ENCODE measurements around the gene GALNT18. TPM values are rescaled to one million over a fixed set of nuclear protein-coding genes. Genes with fewer than 3 reads are reported as not detected.

The GALNT18 gene
- total and polyA plus RNA-seq, 4 donors, result 9.8 to 20.1 (median 12.8) TPM

GRCh38 chr11:11409901-11410300, 211.9 kb downstream of the GALNT18 start:
- Histone ChIP-seq H3K9me3 (ENCODE audit: control insufficient read depth, insufficient read depth, low read length) (no peaks in the 10 kb centered on the region), H3K36me3 (ENCODE audit: control insufficient read depth, insufficient read depth, low read length) (no peaks in the 10 kb centered on the region), H3K4me1 (ENCODE audit: control insufficient read depth, insufficient read depth, low read length) (peaks cover 27% of the 10 kb centered on the region), H3K27ac (ENCODE audit: low read depth, low read length) (no peak overlapping the region), H3K27me3 (ENCODE audit: control insufficient read depth, insufficient read depth, low read length) (peaks cover 2% of the 10 kb centered on the region), H3K4me3 (ENCODE audit: low read depth, low read length) (no peak overlapping the region)
- 100% methylated on average over 1 of the region's 3 CpGs for WGBS (ENCODE audit: insufficient coverage)
- DNase-seq (ENCODE audit: low read depth in 4 of 6, low spot score in 6 of 6), result no peak

- DNase-seq (ENCODE audit: low read depth in 4 of 6, low spot score in 6 of 6), result no peak
- H3K27me3 ChIP-seq (ENCODE audit: control insufficient read depth, insufficient read depth, low read length), result peaks cover 2% of the 10 kb centered on the region
- no peak overlapping the region for H3K27ac ChIP-seq (ENCODE audit: low read depth, low read length)
- H3K9me3 ChIP-seq (ENCODE audit: control insufficient read depth, insufficient read depth, low read length), result no peaks in the 10 kb centered on the region
- peaks cover 32% of the 10 kb centered on the region for H3K4me1 ChIP-seq (ENCODE audit: control insufficient read depth, insufficient read depth, low read length)
- WGBS (ENCODE audit: insufficient coverage), result 92% methylated on average over 6 of the region's 6 CpGs
- H3K36me3 ChIP-seq (ENCODE audit: control insufficient read depth, insufficient read depth, low read length), result no peaks in the 10 kb centered on the region
- no peak overlapping the region for H3K4me3 ChIP-seq (ENCODE audit: low read depth, low read length)
These were observed 212.6 kb downstream of the GALNT18 start for GRCh38 chr11:11409224-11409623.

- Histone ChIP-seq H3K4me3 (ENCODE audit: low read depth, low read length) (no peak overlapping the region), H3K9me3 (ENCODE audit: control insufficient read depth, insufficient read depth, low read length) (no peaks in the 10 kb centered on the region), H3K36me3 (ENCODE audit: control insufficient read depth, insufficient read depth, low read length) (no peaks in the 10 kb centered on the region), H3K4me1 (ENCODE audit: control insufficient read depth, insufficient read depth, low read length) (peaks cover 38% of the 10 kb centered on the region), H3K27me3 (ENCODE audit: control insufficient read depth, insufficient read depth, low read length) (peaks cover 2% of the 10 kb centered on the region), H3K27ac (ENCODE audit: low read depth, low read length) (no peak overlapping the region)
- no peak for DNase-seq (ENCODE audit: low read depth in 4 of 6, low spot score in 6 of 6)
- 88% methylated on average over 3 of the region's 11 CpGs for WGBS (ENCODE audit: insufficient coverage)
These were observed 213.2 kb downstream of the GALNT18 start for GRCh38 chr11:11408436-11409221.

GRCh38 chr11:11407763-11408084, 214.1 kb downstream of the GALNT18 start:
- no peak for DNase-seq (ENCODE audit: low read depth in 4 of 6, low spot score in 6 of 6)
- no peak overlapping the region for H3K4me3 ChIP-seq (ENCODE audit: low read depth, low read length)
- whole genome bisulfite sequencing (ENCODE audit: insufficient coverage), result 87% methylated on average over 2 of the region's 5 CpGs
- H3K36me3 ChIP-seq (ENCODE audit: control insufficient read depth, insufficient read depth, low read length), result no peaks in the 10 kb centered on the region
- H3K4me1 ChIP-seq (ENCODE audit: control insufficient read depth, insufficient read depth, low read length), result peaks cover 41% of the 10 kb centered on the region
- H3K9me3 ChIP-seq (ENCODE audit: control insufficient read depth, insufficient read depth, low read length), result no peaks in the 10 kb centered on the region
- H3K27me3 ChIP-seq (ENCODE audit: control insufficient read depth, insufficient read depth, low read length), result peaks cover 5% of the 10 kb centered on the region
- H3K27ac ChIP-seq (ENCODE audit: low read depth, low read length), result no peak overlapping the region

- Histone ChIP-seq H3K36me3 (ENCODE audit: control insufficient read depth, insufficient read depth, low read length) (no peaks in the 10 kb centered on the region), H3K9me3 (ENCODE audit: control insufficient read depth, insufficient read depth, low read length) (no peaks in the 10 kb centered on the region), H3K4me3 (ENCODE audit: low read depth, low read length) (no peak overlapping the region), H3K27me3 (ENCODE audit: control insufficient read depth, insufficient read depth, low read length) (peaks cover 7% of the 10 kb centered on the region), H3K27ac (ENCODE audit: low read depth, low read length) (no peak overlapping the region), H3K4me1 (ENCODE audit: control insufficient read depth, insufficient read depth, low read length) (peaks cover 41% of the 10 kb centered on the region)
- peak in 2 of 6 donors; percentile 26 to 50 for DNase-seq (ENCODE audit: low read depth in 4 of 6, low spot score in 6 of 6)
- WGBS (ENCODE audit: insufficient coverage), result 34% methylated on average over 6 of the region's 9 CpGs
These were observed 214.6 kb downstream of the GALNT18 start for GRCh38 chr11:11407065-11407762.

- Histone ChIP-seq H3K27me3 (ENCODE audit: control insufficient read depth, insufficient read depth, low read length) (peaks cover 7% of the 10 kb centered on the region), H3K27ac (ENCODE audit: low read depth, low read length) (no peak overlapping the region), H3K4me3 (ENCODE audit: low read depth, low read length) (no peak overlapping the region), H3K9me3 (ENCODE audit: control insufficient read depth, insufficient read depth, low read length) (no peaks in the 10 kb centered on the region), H3K36me3 (ENCODE audit: control insufficient read depth, insufficient read depth, low read length) (no peaks in the 10 kb centered on the region), H3K4me1 (ENCODE audit: control insufficient read depth, insufficient read depth, low read length) (peaks cover 41% of the 10 kb centered on the region)
- DNase-seq (ENCODE audit: low read depth in 4 of 6, low spot score in 6 of 6), result no peak
- 92% methylated on average over 2 of the region's 3 CpGs for WGBS (ENCODE audit: insufficient coverage)
These were observed 215.2 kb downstream of the GALNT18 start for GRCh38 chr11:11406652-11407051.

DNA sequence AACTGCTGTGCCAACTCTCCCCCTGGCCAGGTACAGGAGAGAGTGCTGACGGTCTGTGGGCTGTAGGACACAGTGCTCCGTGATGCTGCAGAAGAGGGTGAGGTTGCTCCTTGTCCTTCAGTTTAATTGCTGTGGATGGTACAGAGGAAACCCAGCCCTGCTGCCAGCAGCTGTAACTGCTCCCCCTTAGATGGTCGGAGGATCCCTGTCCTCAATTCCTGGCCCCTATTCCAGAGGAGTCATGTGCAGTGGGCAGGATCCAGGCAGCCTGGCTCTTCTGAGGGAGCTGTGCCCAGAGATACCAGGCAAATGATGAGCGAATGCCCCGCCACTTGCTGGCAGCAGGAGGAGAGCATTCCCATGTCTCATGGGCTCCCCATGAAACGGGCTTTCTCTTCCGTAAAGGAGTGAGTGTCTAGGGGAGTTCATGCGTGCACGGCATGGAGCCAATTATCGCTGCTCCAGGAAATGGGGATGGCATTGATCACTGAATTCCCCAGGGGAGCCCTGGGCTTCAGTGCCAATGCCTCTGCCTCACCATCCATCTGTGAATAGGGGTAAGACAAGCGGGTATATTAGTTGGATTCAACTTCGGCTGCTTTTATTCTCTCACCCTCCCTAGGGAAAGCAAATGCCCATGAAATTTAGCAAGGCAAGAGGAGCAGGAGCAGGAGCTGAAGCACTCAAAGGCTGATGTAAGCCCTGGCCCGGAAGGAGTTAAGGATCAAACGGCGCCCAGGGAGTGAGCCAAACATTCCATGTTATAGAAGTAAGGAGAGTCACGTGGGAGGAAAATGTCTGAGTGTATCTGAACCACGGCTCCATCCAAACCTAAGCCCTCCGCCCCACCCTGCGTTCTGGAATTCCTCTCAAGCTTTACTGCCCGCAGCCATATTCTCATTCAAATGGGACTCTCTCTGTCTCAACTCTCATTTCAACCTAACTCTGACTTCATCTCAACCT, 217.8 kb downstream of the GALNT18 start:
- Histone ChIP-seq H3K4me3 (ENCODE audit: low read depth, low read length) (no peak overlapping the region), H3K9me3 (ENCODE audit: control insufficient read depth, insufficient read depth, low read length) (no peaks in the 10 kb centered on the region), H3K4me1 (ENCODE audit: control insufficient read depth, insufficient read depth, low read length) (peaks cover 33% of the 10 kb centered on the region), H3K36me3 (ENCODE audit: control insufficient read depth, insufficient read depth, low read length) (no peaks in the 10 kb centered on the region), H3K27me3 (ENCODE audit: control insufficient read depth, insufficient read depth, low read length) (peaks cover 7% of the 10 kb centered on the region), H3K27ac (ENCODE audit: low read depth, low read length) (no peak overlapping the region)
- WGBS (ENCODE audit: insufficient coverage), result 36% methylated on average over 15 of the region's 20 CpGs
- peak in 2 of 6 donors; percentile 64 to 69 for DNase-seq (ENCODE audit: low read depth in 4 of 6, low spot score in 6 of 6)

DNA sequence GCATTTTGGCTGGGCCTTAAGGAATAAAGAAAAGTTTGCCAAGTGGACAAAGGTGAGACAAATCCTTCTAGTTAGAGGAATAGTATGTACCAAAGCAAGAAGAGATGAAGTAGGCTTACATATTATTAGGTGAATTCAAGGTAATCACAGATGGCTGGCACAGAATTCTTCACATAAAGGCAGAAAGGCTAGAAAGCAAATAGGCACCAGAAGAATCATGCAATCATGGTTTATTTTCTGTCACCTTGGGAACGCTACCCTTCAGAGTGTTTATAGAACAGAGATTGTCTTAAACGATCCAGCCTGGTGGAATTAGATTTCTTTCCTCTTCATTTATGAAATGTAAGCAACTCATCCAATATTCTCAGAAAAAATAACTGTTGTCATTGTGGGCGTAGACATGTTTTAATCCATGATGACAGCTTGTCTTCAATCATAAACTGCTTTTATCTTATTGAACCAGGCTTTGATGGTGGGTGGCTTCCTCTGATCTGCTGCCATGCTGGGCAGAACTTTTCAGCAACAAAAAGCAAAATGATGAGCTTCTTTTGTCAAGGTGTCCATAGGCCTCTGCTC, 219.8 kb downstream of the GALNT18 start:
- Histone ChIP-seq H3K27me3 (ENCODE audit: control insufficient read depth, insufficient read depth, low read length) (peaks cover 7% of the 10 kb centered on the region), H3K4me1 (ENCODE audit: control insufficient read depth, insufficient read depth, low read length) (peaks cover 18% of the 10 kb centered on the region), H3K36me3 (ENCODE audit: control insufficient read depth, insufficient read depth, low read length) (no peaks in the 10 kb centered on the region), H3K4me3 (ENCODE audit: low read depth, low read length) (no peak overlapping the region), H3K27ac (ENCODE audit: low read depth, low read length) (no peak overlapping the region), H3K9me3 (ENCODE audit: control insufficient read depth, insufficient read depth, low read length) (no peaks in the 10 kb centered on the region)
- no peak for DNase-seq (ENCODE audit: low read depth in 4 of 6, low spot score in 6 of 6)
- whole genome bisulfite sequencing (ENCODE audit: insufficient coverage), result no CpG with 5 or more reads among the region's 3 CpGs

DNA sequence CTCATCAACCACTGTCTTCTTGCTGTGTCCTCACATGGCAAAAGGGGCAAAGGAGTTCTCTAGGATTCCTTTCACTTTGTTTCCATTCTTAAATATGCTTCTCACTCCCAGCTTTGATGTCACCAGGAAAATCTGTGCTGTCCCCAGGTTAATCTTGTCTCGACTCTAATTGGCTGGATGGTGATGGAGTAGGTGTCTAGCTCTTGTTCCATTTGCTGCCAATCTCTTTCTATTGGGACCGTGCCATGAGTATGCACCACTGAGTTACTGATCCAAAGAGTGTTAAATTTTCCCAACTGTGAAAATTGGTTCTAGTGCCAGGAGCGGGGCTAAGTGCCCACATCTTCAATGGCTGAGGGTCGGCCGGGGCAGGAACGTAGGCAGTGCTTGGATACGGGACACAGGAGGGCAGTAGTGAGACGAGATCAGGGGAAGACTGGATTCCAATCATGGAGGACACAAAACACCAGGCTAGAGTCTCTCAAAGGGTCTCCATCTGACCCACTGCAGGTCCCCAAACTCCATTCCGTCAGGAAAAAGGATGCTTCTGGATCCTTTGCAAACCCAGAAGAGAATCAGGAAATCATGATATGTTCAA, 221.1 kb downstream of the GALNT18 start:
- Histone ChIP-seq H3K27me3 (ENCODE audit: control insufficient read depth, insufficient read depth, low read length) (peaks cover 5% of the 10 kb centered on the region), H3K9me3 (ENCODE audit: control insufficient read depth, insufficient read depth, low read length) (no peaks in the 10 kb centered on the region), H3K36me3 (ENCODE audit: control insufficient read depth, insufficient read depth, low read length) (no peaks in the 10 kb centered on the region), H3K27ac (ENCODE audit: low read depth, low read length) (no peak overlapping the region), H3K4me1 (ENCODE audit: control insufficient read depth, insufficient read depth, low read length) (peaks cover 13% of the 10 kb centered on the region), H3K4me3 (ENCODE audit: low read depth, low read length) (no peak overlapping the region)
- WGBS (ENCODE audit: insufficient coverage), result 79% methylated on average over 8 of the region's 9 CpGs
- DNase-seq (ENCODE audit: low read depth in 4 of 6, low spot score in 6 of 6), result no peak

All from spinal cord (tissue), 10 donors.